HG02759 (cell line): ENCODE results near the gene IMMP2L.
A peak's percentile ranks its signal among the peaks of the same experiment; 100 is the strongest.

Source experiments
- ATAC-seq: cut with Tn5 transposase; IDR thresholded peaks from one replicate; pipeline ENCODE4 v1.9.1; 2021; ENCODE audit warnings: mild to moderate bottlenecking, moderate library complexity; ENCODE audit not compliant: unreplicated experiment

Gene IMMP2L

DNA sequence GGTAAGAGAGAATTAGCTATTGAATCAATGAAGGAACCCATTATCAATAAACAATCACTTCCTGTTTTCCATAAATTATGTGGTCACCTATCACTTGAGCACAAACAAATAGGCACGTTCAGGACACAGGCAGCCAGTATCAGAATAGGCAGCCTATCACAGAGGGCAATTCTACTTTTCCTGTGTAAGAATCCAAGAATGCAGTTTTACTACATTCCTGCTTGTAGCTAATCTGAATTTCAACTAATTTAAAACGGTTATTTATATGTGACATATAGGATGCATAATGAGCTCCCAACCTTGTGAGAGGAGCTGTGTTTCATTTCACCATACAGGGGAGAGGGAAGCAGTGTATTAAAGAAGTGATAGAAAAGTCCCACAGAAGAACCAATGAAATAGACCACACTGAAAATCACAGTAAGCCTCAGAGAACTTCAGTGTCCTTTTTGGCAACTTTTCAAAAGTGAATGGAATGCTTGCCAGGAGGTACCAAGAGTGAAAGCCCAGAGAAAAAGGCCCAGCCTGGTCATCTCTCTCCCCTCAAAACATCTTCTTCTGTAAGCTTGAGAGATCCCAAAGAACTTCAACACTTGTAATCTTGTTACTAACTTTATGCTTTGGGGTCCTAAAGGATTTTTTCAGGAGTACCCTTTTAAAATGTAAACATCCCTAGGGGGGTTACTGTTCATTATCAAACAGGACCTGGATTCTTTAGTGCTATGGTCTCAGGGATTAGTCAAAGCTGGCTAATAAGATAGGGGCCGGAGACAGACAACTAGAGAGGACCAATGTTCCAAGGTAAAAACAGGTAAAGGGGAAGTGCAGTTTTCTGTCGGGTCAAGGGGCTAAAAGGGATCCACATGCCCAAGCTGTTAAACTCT lies 1.3 kb downstream of the IMMP2L start:
- no peak for ATAC-seq

DNA sequence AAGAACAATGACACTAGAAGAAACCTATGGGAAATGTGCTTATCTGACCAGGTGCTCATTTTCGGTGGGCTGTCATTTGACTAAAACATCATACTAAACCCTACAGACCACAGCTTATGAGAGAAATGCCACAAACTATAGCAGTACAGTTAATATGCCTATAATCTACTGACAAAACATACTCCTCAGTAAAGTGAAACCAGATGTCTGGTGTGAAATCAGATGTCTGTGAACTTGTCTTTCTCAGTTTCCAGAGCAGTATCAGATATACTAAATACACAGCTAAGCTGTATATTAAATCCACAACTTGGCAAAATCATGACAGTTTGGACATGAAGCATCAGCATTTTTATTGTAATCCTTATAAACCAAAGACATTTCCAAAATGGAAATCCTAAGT lies 3.3 kb downstream of the IMMP2L start:
- peak; percentile 33 for ATAC-seq

DNA sequence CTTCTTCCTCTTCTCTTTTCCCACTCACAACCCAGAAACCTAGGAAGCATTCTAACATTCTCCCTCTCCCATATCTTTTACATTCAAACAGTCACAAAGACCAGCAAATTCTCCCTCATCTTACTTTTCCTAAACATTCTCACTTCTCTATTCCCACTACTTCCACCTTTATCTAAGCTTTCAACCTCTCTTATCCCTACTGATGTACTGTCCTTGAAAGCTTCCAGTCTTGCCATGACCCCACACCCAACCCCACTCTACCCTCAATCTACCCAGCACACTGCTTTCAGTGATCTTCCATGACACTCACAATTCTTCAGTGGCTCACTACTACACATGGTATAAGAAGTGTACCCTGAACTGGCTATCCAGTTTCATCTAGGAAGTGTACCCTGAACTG lies 5.3 kb downstream of the IMMP2L start:
- no peak for ATAC-seq

DNA sequence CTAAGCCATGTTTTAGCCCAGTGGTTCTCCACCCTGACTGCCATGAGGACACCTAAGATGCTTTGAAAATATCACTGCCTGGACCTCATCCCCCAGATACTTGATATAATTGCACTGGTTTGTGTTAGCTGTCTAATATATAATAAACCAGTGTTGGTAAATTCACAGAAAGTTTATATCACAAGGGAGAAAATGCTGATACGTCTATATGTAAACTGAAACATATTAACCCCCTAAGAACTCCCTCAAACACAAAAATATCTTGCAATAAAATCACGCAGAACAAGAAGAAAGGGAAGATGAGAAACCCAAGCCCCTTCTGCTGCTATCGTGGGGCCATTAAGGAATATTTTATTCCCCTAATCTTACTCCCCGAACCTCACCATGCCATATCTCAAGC lies 8.2 kb downstream of the IMMP2L start:
- no peak for ATAC-seq

DNA sequence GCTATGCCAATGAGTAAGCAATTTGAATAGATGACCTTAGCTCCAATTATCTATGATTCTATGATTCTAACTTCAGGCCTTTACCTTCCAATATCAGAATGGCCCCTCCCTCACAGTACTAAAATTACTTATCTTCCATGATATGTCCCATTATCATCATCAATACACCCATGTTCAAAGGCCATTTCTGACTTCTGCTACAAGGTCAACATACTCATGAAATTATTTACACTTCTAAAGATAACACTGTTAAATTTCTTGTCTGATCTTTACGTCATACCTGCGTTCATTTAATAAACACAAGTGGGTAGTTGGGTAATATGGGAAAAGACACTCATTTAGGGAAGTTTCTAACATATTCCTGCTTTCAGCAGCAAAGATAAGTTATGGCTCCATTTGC lies 21.2 kb downstream of the IMMP2L start:
- no peak for ATAC-seq

DNA sequence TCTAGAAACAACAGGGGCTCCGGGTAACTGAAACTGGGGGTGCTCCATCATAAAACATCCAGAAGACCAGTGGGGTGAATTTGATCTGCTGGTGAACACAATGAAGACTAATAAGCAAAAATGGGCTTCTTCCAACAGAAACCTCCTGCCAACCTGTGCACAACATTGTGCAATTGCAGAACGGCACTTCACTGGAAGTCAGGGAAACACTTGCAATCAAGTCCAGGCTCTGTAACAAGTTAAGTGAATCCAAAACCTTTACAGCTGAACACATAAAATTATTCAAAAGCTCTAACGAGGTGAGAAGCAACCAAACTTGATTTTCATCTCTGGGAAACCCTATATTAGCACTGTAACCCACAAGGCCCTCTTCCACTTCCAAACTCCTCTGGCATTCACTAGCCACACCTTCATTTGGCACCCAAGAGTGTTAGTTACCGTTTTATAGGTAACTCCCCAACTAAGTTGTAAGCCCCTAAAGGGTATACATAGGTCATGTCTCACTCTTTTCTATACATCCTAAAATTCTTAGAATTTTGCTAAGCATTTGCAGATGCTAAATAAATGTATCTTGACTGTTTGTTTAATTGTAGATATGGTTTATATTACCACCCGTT lies 22.0 kb downstream of the IMMP2L start:
- no peak for ATAC-seq

DNA sequence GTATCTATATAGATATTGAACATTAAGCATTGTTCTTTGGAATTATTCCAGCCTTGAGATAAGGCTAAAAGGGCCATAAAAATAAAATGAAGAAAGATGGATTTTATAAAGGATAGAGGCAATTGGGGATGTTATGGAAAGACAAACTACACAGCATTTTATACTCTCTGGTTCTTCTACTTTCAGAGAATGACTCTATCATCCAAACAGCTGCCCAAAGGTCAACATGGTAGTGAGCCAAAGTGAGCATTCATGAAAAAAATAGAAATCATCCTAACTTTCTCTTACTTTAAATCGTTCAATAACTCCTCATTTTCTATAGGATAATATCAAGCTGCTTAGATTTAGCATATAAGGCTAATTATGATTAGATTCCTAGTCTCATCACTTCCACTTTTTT lies 25.2 kb downstream of the IMMP2L start:
- ATAC-seq: no peak

DNA sequence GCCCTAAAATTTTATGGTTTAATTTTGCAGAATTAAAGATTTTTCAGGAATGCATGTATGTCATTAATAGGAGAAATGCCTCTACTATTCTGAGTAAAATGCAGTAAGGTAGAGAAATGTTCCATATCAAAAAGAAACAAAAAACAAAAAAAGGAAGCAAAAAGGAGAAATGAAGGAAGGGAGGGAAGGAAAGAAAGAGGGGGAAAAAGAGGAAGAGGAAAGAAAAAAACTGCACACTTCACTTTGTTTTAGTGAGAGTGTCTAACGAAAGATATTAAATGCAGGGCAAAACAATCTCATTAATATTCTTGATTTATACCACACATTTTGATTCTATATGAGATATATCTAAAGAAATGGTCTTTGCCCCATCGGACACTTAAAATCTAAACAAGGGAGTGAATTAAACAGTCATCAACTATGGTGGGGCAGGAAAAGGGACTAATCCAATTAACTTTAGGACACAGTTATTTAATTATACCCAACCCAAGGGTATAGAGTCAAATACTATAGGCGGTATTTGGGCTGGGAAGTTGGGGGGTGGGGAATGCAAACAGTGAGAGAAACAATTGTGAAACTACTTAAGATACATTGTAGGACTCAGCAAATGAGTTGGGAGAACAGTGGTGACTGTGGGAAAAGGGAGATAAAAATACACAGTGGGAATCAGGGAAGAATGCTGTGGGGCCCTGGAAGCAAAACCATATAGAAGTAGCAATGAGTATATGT lies 27.0 kb downstream of the IMMP2L start:
- no peak for ATAC-seq

DNA sequence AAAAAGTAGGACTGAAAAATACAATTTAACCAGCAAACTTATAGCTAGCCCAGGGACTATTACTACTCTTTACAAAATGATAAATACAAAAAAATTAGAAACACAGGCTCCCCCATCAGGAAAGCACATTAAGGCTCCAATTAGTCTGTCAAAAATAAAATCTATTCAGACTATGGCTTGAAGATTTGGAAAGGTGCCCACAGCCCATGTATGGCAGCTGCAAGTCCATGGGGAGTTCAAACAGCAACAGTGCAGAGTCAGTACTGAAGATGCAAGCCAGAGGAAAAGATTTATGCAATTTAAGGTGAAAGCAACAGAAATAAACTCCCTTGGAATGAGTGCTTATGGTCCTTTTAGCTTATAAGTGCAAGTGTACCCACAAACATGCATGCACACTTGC lies 29.7 kb downstream of the IMMP2L start:
- ATAC-seq: no peak

DNA sequence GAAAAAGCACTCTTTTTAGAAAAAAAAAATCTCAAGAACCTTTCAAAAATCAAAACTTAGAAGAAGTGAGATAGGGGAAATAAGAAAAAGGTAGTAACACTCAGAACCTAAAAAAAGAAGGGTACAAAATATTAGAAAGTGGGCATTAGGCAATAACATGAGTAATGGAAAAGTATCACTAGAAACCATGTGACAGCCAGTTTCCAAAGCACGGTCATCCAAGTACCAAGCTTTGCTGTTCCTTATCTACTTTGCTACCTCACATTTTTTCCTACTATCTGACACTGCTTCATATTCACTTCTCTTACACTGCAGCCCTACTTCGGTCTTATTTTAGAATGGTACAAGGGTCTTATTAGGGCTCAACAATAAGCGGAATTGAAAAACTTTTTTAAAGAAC lies 30.3 kb downstream of the IMMP2L start:
- no peak for ATAC-seq

DNA sequence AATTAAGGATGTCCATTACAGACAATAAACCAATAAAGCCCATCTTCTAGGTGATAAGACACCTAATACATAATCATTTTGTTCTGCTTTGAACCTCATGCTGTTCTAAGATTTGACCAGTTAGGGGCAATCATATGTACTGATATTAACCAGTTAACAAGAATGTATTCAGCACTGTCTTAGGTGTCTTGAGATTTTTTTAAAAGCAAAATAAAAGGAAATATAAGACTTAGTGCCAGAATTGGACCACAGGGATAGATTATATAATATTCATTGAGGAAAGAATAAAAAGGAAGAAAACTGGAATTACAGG lies 32.0 kb downstream of the IMMP2L start:
- ATAC-seq: no peak

DNA sequence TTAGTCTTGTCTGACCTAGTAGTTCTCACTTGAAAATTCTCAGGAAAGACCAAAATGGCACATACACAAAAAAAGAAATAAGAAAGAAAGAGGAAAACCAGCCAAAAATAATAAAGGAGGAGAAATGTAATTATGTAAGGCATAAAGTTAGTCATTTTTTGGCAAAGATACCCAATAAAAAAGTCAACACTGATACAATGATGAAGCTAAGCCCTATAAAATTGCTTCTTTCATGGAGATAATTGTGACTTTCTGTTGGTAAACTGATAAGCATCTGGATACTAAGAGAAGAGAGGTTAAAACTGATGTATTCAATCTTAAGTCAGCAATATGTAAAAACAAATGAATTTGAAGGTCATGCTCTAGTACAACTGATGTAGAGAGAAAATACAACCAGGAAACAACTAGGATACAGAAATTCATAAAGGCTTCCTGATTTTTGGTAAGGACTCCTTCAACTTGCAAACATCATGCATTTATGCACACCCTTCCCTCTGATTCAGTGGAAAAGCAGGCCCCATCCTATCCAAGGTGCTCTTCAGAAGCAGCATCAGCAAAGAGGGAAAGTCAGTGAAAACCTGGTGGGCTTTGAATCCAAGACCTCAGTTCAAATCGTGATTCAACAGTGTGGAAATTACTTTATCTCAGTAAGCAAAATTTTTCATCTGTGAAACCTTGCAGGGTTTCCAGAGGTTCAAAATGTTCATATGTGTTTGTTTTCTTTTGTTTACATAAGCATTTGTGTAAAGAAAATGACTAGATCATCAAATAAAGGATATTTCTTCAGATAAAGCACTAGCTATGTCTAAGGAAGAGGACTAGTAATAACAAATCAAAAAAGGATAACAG lies 32.6 kb downstream of the IMMP2L start:
- no peak for ATAC-seq

DNA sequence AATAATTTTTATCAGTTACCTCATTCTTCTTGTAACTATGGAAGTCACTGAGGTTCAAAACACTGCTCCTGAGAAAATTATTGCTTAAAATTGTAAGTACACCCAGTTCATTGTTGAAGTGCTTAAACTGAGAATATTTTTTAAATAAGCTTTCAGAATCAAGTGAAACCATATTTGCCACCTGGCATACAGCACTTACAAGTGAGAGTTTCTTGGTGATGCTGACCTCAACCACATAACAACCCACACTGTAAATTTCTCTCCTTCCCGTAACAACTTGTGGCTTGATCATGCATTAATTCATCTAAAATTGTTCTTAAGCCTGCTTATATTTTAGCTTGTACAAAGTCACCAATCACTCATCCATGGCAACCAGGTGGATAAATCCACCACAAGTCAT lies 34.0 kb downstream of the IMMP2L start:
- ATAC-seq: peak; percentile 71

DNA sequence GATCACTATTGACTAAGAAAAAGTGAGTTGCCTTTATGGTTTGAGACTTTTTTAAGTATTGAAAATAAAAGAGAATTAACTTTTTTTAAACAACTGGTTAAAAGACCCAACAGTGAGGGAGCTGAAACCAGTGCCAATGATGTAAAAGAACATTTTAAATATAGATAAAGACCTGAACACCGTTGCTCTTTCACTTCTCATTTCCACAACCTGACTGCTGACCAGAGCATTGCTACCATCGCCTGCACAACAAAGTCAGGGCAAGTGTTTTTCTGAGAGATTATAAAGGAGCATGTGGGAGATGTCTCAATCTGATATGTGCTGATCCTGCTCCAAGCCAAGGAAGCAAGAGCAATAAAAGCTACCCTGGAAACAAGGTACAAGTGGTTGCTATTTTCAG lies 34.7 kb downstream of the IMMP2L start:
- ATAC-seq: peak; percentile 77

DNA sequence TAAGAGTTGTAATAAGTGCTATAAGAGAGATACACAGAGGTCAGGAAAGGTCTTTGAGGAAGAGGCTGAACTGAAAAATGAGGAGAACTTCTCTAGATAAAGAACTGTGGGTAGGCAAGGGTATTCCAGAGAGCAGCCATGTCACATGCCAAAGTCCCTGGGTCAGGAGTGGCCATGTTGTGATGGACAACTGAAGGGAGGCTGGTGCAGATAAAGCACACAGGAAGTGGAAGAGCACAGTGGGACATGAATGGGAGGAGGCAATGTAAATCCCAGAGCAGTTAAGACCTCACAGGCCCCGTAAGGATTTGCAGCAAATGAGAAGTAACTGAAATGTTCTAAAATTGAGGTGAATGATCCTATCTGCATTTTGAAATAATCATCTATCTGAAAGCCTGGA lies 37.2 kb downstream of the IMMP2L start:
- ATAC-seq: no peak

DNA sequence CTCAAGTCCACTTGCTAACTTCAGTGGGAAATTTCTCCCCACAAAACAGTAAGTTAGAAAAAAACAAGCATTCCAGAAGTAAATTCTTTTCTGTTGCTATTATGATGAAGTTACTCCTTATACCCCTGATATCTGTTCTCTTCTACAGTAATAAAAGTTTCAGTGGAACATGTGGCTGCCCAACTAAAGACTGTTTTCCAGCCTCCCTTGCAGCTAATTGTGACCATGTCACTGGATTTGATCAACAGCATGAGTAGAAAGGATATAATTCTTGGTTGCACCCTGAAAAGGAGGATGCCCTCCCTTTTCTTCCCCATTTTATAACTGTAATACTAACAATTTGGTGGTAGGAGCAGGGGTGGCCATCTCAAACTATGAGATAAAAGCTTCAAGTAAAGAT lies 40.6 kb downstream of the IMMP2L start:
- ATAC-seq: no peak

DNA sequence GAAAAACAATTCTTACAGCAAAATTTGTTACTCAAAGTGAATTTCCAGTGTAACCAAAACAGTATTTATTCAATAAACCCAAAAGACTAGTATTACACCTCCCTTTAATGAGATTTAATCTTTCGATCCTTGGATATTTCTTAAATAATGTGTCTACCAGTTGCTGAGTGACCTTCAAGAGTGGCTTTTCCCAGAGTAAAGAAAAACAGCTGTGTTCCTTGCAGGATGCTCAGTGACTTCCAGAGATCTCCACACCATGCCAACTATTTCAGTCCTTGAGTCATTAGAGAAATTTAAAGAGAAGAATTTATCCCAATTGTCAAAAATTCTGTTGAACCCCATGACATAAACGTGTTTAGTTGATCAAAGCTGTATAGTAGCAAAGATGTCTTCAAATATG lies 44.0 kb downstream of the IMMP2L start:
- no peak for ATAC-seq

DNA sequence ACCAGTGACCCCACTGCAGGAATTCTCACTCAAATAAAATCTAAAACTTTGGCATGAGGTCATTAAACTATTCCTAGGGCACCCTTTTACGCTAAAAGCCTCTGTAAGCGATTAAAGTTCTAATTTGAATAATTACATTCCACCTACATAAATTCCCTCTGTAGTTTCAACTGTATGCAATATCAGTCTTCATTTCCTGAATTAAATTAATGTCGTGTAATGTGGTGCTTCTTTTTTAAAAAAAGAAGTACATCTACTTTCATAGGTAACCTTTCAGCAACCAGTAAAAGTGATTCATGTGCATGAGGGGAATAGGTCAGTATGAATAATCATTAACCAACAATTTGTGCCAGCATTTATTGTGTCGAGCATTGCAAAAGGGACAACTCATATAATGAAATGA lies 44.7 kb downstream of the IMMP2L start:
- no peak for ATAC-seq

DNA sequence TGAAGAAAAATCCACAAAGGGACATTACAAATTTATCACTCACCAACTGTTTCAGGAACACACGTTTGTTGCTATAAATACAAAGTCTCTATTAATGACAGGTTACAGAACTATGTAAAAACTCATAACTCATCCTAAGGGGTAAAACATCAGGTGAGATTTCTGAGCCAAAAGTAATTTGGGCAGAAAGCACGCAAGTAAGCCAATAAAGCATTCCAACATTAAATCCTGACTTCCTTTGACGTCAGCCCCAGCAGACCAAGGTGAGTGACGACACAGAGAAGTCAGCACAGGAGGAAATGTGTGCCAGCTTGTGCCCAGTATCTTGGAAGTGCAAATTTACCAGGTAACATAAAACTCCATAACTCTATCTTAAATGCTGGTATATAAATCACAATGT lies 45.7 kb downstream of the IMMP2L start:
- no peak for ATAC-seq

DNA sequence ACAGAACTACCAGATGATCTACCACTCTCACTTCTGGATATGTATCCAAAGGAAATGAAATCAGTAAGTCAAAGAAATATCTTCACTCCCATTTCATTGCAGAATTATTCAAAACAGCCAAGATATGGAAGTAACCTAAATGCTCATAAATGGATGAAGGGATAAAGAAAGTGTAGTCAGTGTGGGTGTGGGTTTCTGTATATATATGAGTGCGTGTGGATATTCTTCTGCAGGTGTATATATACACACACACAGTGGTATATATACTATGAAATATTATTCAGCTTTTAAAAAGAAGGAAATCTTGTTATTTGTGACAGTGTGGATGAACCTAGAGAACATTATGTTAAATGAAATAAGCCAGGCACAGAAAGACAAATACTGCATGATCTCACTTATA lies 48.7 kb downstream of the IMMP2L start:
- ATAC-seq: no peak

DNA sequence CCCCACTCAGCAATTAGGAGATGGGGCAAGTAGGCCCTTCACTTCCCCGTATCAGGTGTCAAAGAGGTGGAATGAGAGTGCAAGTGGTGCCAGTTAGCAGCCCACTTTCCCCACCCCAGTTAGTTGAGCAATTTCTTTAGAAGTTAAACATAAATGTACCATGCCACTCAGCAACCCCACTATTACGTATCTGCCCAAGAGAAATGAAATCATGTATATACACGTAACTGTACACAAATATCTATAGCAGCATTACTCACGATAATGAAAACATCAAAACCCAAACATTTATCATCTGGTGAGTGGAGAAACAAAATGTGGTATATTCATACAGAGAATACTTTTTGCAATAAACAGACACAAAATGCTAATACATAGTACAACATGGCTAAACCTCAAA lies 50.4 kb downstream of the IMMP2L start:
- ATAC-seq: no peak
